Caki2 (cell line): ENCODE measurements around the gene ZNF213. TPM values are rescaled to one million over a fixed set of nuclear protein-coding genes. Genes with fewer than 3 reads are reported as not detected.

Source experiments
- DNase-seq: peaks from one replicate; pipeline ENCODE4 v3.0.0-alpha.2; 2015; ENCODE audit warnings: low read depth
- in situ Hi-C: cut with HindIII; loops from 2 replicates; pipeline ENCODE4 v1.10.0; 2016; ENCODE audit warnings: low sequenced_read_pairs, low pct_unique_long_range_greater_than_20kb, mixed read lengths
- total RNA-seq: library from RNA; depleted of rRNA; stranded (reverse); fragments of >200 nt; shearing (Covaris generic); gene quantifications from 2 replicates; pipeline ENCODE4 v1.2.3, GENCODE V29; 2014; ENCODE audit warnings: low replicate concordance

Gene ZNF213
- total RNA-seq, 1 experiment from 2014 or later, result 2.6 TPM

DNA sequence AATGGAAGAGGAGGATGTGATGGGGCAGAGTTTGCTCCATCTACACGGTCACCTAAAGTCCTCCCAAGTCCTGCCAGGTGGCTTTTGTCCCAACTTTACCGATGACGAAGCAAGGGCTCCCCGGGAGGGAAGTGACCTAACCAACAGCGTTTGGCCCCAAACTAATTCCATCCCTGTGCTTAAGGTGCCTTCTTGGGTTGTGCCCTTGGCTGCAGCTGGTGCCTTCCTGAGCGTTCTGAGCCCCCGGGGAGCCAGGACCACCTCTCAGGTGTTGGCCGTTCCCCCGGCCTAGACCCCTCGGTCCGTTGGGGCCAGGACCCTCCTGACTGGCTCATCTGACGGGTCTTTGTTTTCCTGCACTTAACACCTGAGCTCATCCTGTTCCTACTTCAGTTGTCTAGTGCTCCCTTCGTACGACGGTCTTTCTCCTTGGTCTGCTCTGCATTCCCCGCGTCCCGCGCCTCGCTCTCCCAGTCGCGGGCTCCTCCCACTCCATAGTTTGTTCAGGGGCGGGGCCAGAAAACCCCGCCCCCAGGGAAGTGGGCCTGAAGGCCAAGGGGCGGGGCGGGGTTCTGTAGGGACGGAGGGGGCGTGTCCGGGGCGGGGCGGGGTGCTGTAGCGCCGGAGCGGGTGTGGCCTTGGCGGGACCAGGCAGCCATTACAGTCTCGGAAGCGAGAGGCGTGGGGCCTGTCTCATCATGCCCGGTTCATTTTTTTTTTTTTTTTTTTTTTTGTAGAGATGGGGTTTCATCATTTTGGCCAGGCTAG is 34.9 kb upstream of the ZNF213 start:
- peak; percentile 86 for DNase-seq
- in situ Hi-C loops, result no loop called here

- in situ Hi-C loops, result no loop called here
These were observed 33.6 kb upstream of the ZNF213 start for GRCh38 chr16:3101018-3101840.

DNA sequence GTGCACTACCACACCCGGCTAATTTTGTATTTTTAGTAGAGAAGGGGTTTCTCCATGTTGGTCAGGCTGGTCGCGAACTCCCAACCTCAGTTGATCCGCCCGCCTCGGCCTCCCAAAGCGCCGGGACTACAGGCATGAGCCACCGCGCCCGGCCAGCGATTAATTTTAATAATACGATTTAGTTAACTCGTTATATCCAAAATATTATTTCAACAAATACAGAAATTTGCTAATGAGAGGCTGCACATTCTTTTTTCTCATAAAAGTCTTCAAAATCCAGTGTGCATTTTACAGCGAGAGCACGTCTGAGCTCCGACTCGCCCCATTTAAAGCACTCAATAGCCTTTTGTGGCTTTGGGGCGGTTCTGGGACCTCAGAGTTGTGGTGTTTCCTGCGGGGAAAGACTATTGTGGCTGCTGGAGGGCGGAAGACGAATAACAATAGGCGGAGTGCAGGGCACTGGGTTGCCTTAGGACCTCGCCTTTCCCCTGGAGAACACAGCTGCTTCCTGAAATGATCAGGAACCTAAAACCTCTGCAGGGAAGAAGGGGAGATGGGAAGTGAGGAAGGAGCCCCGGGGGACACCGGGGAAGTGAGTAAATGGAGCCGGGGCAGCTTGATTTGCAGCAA is 32.9 kb upstream of the ZNF213 start:
- no peak for DNase-seq
- in situ Hi-C loops, result no loop called here

More at GRCh38 chr16:3101018-3101840, 33.6 kb upstream of the ZNF213 start:
- peak; percentile 31 for DNase-seq

DNA sequence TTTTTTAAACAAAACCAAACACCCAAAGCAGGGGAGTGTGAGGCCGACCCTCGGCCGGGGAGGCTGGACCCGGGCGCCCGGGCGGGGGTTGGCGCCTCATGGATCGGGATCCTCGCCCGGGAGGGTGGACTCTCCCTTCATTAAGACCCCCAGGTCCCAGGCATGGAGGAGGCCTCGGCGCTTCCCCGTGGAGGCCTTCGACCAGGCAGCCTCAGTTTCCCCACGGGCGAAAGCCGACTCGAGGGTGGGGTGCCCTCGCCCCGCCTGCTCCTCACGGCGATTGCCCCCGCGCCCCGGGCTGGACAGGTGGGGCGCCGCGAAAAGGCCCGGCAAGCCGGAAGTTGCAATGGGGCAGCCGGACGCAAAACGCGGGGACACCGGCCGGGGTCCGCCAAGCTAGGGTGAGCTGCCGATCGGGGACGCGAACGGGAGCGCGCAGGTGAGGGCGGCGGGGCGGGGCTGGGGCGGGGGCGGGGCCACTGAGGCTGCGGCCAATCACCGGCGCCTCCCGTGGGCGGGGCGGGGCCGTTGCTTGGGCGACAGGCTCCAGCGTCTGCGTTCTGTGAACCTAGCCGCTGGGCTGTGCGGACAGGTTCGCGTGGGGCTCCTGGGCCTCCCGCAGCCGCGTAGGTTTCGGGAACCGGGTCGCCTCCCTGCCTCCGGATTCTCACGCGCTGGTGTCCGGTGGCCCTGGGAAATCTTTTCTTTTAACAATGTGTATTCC is 28.5 kb upstream of the ZNF213 start:
- DNase-seq, result peak; percentile 82
- in situ Hi-C loops, result no loop called here

GRCh38 chr16:3112058-3112880 is 22.6 kb upstream of the ZNF213 start, which contains the start of gene ZNF205:
ZNF205 (plus strand) TSS chr16:3112586; CDS start chr16:3113431, 845 bp downstream.
- in situ Hi-C loops, result no loop called here
- DNase-seq, result peak; percentile 78

- in situ Hi-C loops, result no loop called here
- DNase-seq, result no peak
These were observed 21.8 kb upstream of the ZNF213 start for GRCh38 chr16:3112881-3113574.

GRCh38 chr16:3113765-3114479 is 20.9 kb upstream of the ZNF213 start:
- in situ Hi-C loops, result no loop called here
- DNase-seq, result no peak

DNA sequence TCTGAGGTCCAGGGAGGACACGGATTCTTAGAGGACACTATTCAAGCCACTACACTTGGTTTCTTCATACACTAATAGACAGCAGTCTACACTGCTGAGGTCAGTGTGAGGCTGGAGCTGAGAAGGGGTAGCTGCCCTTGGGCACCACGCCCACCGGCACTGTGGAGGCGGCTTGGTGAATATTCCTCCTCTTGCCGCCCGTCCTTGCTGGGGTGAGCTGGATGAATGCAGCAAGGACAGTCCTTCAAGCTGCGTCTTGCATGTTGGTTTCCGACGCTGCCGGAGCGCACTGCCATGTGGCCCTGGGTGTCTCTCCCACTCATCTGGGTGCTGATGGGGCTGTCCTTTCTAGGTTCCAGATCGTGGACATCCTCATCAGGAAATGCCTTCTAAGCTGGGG is 19.8 kb upstream of the ZNF213 start:
- in situ Hi-C loops, result no loop called here
- no peak for DNase-seq

- no peak for DNase-seq
- in situ Hi-C loops, result no loop called here
These were observed 19.3 kb upstream of the ZNF213 start for GRCh38 chr16:3115561-3115960.

- no peak for DNase-seq
- in situ Hi-C loops, result no loop called here
These were observed 16.5 kb upstream of the ZNF213 start for GRCh38 chr16:3118204-3118790.

- in situ Hi-C loops, result no loop called here
- no peak for DNase-seq
These were observed 16.0 kb upstream of the ZNF213 start for GRCh38 chr16:3118846-3119245.

DNA sequence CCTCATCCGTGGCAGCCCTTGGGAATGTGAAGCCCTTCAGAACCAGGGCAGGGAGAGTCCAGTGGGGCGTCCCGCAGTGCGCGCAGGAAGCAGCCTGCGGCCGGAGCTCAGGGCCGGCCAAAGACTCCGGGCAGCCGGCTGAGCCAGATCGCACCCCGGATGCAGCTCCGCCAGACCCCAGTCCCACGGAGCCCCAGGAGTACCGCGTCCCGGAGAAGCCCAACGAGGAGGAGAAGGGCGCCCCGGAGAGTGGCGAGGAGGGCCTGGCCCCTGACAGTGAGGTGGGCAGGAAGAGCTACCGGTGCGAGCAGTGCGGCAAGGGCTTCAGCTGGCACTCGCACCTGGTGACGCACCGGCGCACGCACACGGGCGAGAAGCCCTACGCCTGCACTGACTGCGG is 15.5 kb upstream of the ZNF213 start:
- in situ Hi-C loops, result no loop called here
- no peak for DNase-seq

DNA sequence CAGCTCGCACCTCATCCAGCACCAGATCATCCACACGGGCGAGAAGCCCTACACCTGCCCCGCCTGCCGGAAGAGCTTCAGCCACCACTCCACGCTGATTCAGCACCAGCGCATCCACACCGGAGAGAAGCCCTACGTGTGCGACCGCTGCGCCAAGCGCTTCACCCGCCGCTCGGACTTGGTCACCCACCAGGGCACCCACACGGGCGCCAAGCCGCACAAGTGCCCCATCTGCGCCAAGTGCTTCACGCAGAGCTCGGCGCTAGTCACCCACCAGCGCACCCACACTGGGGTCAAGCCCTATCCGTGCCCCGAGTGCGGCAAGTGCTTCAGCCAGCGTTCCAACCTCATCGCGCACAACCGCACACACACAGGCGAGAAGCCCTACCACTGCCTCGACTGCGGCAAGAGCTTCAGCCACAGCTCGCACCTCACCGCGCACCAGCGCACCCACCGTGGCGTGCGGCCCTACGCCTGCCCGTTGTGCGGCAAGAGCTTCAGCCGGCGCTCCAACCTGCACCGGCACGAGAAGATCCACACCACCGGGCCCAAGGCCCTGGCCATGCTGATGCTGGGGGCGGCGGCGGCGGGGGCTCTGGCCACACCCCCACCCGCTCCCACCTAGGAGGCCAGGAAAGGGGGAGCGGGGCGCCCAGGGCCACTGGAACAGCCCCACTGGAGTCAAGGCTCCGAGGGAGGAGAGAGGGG is 15.0 kb upstream of the ZNF213 start:
- in situ Hi-C loops, result no loop called here
- DNase-seq, result no peak

DNA sequence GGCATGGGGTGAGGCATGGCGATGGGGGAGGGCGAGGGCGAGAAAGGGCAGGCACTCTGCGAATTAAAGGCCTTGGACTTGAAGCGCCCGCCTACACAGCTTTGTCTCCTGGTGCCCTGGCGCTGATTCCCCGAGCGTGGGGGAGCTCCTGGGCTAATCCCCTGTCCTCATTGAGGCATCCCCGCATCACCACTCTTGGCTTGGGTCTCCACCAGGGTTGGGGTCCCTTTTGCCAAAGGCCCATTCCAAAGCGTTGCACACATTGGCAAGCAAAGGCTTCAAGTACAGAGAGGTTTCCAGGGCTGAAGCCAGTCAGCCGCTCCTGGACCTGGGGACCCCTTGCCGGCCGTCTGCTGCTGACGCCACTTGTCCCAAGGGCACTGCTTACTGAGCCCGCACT is 14.4 kb upstream of the ZNF213 start:
- no peak for DNase-seq
- in situ Hi-C loops, result no loop called here

DNA sequence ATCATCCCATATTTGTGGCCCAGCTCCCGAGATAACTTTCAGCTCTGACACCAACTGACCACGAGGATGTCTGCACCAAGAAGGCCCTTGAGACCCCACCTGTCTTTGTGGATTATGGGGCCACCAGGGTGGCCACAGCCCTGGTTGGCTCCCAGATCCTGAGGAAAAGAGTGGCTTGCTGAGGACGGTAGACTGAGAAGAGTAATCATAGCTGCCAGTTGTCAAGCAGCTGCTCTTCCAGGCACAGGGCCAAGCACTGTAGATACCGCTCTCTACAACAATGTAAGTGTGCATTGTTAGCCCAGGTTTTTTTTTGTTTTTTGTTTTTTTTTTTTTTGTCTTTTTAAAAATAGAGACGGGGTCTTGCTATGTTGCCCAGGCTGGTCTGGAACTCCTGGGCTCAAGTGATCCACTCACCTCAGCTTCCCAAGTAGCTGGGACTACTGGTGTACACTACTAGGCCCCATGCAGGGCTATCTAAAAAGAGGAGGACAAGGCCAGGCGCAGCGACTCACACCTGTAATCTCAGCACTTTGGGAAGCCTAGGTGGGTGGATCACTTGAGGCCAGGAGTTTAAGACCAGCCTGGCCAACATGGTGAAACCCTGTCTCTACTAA is 12.9 kb upstream of the ZNF213 start:
- DNase-seq, result no peak
- in situ Hi-C loops, result no loop called here
